ENCODE results near the gene FBXW7.

The FBXW7 gene

DNA sequence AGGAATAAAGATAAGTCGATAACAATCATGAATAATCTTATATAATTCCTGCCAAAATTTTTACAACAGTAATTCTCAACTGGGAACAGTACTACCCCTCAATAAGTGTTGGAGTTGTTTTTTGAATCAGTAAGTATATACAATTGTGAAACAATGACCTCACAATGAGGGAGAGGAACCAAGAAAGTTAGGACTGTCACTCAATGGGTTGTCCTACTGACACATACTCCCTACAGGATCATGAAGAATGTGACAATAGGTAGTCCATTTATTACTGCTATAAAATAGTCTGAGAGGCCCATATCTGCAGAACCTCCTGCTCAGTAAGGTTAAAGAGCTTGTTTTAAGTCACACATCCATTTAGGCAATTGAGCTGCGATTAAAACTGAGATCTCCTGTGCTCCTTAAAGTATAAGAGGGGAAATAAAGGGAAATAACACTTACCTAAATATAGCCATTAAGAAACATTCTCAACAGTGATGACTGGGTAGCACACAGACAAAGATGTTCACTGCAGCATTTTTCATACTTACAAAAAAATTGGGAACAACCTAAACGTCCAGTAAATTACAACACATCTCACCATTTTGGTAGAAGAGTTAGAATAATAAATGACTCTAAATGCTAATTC lies 26.2 kb downstream of the FBXW7 start:
- DNase-seq: no peak

DNA sequence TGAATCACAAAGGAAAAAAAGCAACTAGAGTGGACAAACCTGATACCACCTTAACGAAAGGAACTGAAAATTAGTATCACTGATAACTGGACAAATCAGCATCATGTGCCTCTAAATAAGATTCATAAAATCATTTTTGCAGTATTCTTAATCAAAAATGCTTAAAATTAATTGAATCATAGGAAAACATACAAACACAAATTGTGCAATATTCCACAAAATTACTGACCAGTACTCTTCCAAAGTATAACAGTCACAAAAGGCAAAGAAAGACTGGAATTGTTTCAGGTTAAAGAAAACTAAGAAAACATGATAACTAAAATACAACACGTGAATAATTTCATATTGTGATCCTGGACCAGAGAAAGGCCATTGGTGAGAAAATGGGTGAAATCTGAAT lies 27.1 kb downstream of the FBXW7 start:
- DNase-seq: no peak

DNA sequence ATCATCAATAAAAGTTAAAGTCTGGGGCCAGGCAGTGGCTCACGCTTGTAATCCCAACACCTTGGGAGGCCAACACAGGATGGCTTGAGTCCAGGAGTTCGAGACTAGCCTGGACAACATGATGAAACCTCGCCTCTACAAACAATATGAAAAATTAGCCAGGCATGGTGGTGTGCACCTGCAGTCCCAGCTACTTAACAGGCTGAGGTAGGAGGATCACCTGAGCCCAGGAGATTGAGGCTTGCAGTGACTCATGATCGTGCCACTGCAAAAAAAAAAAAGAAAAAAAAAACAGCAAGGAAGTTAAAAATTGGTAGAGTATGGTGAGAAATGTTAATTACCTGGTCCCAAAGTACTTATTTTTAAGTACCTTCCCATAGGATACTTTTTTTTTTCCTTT lies 27.5 kb downstream of the FBXW7 start:
- no peak for DNase-seq

DNA sequence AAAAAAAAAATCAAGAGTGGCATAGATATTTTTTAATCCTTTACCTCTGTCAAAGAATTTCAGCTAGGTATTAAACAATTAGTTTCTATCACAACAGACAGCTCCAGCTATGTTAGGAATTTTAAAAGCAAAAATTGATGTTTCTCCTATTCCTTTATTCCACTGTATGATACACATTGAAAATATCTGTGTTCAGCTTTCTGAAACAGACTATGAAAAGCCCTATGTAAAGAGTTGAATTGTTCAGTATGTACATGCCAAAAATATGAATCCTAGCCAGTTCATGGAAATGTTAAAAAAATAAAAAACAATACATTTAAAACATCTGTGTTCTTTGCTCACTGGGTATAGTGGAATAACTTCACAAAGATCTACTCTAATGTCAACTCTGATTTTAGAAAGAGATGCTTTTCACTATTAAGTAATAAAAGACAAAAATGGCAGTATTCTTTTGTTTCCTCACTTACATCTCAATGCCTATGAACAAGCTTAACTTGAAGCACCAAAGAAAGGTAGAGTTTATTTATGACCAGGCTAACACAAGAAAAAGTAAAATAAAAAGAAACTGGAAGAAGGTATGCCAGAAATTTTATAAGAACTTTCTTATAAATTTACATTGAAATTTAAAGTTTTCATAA lies 32.1 kb downstream of the FBXW7 start:
- DNase-seq: no peak

DNA sequence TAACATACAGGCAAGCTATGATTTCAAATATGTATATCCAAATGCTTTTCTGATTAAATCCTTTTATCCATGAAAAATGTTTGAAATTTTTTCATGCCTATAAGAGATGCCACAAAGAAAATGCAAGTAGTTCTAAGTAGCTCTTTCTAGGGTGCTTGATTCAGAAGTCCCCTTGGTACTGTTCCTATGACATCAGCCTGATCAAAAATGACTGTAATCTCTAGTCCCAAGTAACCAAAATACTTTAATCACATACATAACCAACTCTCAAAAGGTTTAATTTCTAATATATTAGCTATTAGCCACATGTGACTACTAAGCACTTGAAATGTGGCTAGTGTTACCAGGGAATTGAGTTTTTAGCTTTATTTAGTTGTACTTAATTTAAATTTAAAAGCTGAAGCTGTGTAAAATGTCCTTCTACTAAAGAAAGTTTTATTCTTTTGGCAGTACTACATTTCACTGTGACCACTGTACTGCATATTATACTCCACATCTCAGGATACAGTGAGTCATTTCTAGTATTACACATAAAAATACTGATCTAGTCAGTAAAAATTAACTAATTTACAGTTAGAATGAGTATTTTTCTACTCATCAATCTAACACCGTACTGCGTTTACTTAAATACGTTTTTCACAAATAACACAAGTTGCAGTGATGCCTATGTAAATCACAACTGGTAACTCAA lies 33.9 kb downstream of the FBXW7 start:
- DNase-seq: no peak

DNA sequence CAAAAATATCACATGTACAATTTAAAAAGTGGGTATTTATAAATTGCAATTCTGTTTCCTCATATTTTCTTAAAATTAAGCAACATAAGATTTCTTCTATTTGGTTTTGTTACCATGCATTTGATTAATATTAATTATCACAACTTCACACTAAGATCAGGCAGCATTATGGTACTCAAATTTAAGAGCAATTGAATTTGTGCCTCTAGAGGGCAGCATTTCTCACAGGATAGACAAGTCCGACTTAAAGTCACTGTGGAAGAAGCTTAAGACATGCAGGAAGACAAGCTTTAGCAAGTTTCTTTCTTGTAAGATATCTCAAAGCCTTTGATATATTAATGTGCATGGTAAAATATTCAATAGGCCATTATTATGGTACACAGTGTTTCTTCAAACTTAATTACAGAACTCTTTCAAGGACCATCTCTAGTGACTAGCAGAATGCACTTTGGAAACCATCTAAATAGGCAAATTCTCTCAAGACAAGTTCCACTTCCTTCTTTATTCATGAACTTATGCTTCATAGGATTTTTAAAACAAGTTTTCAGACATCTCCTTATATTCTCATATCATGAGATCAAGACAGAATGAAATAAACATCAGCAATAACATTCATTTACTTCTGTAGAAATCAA lies 35.0 kb downstream of the FBXW7 start:
- peak; percentile 64 for DNase-seq

DNA sequence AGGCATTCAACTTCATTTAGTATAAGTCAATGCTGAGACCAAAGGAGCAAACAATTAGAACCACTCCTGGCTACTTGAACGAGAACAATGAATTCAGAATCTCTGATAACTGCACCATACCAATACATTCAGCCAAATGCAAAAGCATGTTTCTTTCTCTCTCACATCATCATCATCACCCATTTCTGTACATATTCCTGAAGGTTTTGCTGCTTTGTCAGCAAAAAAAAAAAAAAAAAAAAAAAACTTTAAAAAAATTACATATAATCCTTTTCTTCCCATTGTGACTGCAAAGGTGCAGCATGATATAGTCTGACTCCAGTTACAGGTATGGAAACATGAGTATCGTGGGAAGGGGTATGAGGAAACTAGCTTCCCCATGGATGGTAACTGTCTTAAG lies 35.6 kb downstream of the FBXW7 start:
- DNase-seq: no peak

DNA sequence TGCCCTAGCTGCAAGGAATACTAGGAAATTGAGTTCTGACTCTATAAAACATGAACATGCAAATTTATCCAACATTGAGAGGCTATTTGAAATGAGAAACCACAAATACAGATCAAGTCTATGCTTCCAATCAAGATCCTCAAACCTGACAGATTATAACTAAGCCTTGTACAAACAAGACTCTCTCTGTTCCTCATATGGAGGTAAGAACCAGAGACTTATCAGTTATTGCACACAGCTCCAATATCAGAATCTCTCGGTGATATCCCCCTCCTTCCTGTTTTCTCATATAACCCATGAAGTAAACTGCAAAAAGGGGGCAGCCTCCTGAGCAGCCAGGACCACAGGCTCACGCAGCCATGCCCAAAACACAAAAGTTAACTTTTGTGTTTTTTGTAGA lies 36.5 kb downstream of the FBXW7 start:
- no peak for DNase-seq

DNA sequence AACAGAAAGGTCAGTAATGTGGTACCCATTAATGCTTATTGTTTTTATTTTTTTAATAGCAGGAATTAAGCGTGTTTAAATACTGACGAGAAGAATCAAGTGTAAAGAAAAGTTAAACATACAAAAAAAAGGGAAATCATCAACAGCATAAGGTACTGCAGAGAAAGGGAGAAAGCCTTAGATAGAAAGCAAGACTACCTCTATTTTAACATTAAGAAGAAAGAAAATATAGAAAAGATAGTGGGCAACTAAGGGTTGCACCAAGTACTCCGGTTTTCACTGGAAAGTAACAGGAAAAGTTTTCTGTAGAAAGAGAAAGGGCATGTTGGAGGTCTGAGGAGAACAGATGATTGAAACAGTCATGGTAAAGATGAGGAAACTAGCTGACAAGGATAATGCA lies 41.9 kb downstream of the FBXW7 start:
- no peak for DNase-seq

DNA sequence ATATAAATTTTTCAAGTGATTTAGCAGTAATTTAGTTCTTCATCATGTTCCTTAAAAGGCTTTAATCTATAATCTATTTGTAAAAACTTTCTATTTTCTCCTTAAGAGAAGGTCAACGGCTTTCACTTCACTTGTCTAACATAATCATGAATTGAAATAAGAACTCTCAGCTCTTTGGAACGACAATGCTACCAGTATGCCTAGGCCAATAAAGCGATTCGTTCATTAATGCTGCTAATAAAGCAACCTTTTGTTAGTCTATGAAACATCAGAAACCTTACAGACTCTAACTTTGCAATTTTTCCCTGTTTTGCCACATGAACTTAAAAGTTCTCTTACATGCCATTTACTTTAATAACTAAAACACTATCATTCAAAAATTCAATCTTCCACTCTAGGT lies 47.6 kb downstream of the FBXW7 start:
- DNase-seq: no peak

DNA sequence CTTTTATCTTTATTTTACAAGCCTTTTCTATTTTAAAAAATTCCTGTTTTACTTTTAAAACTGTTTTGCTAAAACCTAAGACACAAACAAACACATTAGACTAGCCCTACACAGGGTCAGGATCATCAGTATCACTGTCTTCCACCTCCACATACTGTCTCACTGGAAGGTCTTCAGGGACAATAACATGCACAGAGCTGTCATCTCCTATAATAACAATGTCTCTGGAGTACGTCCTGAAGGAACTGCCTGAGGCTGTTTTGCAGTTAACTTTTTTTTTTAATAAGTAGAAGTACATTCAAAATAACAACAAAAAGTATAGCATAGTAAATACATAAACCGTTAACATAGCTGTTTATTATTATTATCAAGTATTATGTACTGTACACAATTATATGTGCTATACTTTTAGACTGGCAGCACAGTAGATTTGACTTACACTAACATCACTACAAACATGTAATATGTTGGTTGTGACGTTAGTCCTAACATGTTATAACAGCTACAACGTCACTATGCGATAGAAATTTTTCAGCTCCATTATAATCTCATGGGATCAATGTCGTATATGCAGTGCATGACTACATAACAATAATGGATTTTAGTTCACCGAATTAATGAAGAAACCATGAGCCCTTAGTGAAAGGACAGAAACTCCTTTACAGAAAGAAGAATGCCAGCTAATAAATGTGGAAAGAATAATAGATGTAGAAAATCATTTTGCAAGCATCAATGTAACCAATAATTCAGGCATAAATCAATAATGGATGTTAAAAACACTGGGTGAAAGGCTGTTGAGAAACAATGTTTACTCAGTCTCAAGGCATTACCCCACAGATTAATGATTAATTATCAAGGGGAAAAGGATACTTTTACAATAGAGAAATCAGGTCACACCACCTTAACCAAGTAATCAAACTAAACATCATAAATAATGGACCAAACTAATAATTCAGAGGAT lies 49.2 kb downstream of the FBXW7 start:
- no peak for DNase-seq

DNA sequence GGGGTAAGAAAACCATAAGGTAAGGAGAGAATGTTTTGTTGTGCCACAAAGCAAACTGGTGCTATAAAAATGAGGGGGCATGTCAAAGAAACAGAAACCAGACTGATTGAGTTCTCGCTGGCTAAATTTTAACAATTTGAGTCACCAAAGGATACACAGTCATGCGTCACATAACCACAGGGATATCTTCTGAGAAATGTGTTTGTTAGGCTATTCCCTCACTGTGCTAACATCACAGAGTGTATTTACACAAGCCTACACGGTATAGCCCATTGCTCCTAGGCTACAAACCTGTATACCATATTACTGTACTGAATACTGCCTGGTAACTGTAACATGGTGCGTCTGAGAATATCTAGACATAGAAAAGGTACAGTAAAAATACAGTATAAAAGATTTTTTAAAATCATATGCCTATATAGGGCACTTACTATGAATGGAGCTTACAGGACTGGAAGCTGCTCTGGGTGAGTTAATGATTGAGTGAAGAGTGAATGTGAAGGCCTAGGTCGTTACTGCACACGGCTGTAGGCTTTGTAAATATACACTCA lies 50.1 kb downstream of the FBXW7 start:
- DNase-seq: no peak

DNA sequence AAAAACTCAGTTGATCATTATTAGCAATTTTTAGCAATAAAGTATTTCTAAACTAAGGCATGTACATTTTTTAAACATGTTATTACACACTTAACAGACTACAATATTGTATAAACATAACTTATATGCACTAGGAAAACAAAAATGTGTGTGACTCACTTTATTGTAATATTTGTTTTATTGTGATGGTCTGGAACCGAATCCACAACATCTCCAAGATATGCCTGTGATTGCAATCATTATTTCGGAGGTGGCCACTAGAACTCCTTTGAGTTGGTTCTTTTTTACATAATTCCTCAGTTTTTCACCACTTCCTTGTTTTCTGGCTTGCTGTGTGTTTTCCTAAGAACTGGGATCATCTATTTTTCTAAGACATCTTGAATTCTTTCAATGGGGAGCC lies 53.7 kb downstream of the FBXW7 start:
- no peak for DNase-seq

DNA sequence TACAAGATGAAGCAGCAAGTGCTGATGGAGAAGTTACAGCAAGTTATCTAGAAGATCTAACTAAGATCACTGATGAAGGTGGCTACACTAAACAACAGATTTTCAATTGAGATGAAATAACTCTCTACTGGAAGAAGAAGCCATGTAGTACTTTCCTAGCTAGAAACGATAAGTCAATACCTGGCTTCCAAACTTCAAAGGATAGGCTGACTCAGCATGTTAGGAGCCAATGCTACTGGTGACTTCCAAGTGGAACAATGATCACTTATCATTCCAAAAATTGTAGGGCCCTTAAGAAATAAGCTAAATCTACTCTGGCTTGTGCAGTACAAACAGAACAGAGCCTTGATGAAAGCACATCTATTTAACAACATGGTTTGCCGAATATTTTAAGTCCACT lies 55.0 kb downstream of the FBXW7 start:
- no peak for DNase-seq

DNA sequence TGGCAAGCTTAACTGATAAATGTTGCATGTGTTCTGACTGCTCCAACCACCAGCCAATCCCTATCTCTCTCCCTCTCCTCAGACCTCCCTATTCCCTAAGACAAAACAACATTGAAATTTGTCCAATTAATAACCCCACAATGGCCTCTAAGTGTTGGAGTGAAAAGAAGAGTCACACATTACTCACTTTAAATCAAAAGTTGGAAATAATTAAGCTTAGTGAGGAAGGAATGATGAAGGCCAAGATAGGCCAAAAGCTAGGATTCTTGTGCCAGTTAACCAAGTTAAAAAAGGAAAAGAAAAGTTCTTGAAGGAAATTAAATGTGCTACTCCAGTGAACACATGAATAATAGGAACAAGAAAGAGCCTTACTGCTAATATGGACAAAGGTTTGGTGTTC lies 55.6 kb downstream of the FBXW7 start:
- DNase-seq: no peak

DNA sequence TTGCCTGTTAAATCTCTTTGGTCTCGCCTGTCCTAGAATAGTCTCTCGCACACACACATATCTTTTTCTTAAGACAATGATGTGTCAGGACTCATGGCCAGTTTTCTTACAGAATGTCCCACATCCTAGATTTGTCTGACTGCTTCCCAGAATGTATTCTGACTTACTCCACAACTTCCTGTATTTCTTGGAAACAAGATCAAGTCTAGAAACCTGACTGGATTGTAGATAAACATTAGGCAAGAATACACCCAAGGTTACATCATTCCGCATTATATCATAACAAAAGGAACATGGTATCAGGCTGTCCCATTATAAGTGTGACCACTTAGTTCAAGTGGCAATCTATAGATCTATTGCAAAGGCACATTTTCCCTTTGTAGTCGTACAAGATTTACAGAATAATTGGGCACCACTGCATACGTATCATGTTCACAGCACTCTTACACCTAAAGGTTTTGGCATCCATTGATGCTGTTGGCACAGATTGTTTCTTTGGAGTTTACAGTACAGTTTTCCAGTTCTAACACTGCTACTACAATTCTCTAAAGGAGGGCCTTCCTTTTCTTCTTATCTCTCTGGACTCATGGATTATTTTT lies 56.4 kb downstream of the FBXW7 start:
- DNase-seq: no peak

DNA sequence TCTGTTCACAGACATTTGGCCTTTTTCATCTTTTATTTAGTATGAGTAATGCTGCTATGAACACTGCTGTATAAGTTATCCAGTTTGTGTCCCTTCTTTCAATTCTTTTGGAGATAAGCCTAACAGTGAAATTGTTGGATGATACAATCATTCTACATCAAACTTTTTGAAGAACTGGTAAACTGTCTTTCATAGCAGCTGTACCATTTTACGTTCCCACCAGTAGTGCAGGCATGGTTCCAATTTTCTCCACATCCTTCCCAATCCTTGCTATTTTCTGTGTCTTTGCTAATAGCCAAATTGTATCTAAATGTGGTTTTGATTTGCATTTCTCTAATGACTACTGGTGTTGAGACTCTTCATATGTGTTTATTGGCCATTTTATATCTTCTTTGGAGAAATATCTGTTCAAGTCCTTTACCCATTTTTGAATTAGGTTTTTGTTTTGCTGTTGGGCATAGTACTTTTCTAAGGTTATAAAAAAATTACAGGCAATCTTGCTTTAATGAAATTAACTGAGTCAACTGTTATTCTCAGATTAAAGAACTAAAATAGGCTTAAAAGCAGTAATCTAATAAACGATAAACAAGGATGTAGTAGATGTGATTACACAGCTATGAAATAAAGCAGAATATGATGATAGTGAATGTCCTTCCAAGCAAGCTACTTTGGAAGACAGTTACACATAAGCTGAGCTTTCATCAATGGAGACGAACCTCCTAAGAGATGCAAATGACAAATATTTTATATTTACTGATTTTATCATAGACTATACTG lies 57.2 kb downstream of the FBXW7 start:
- no peak for DNase-seq

DNA sequence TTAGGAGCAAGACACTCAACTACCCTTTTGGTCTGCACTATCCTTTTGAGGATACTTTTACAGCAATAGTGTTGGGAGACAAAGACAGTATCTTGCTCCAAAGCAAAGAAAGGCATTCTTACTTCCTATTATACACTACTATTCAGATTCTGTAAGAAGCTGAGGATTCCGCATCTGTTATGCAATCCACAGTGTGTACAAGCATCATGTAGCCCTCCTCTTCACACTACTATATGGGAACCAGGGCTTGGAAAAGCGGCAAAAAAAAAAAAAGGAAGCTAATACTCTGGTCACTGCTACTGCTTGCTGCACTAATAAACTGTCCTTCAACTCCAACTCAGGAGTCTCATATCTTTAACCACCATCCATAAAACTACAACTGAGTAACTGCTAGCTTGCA lies 59.1 kb downstream of the FBXW7 start:
- no peak for DNase-seq

DNA sequence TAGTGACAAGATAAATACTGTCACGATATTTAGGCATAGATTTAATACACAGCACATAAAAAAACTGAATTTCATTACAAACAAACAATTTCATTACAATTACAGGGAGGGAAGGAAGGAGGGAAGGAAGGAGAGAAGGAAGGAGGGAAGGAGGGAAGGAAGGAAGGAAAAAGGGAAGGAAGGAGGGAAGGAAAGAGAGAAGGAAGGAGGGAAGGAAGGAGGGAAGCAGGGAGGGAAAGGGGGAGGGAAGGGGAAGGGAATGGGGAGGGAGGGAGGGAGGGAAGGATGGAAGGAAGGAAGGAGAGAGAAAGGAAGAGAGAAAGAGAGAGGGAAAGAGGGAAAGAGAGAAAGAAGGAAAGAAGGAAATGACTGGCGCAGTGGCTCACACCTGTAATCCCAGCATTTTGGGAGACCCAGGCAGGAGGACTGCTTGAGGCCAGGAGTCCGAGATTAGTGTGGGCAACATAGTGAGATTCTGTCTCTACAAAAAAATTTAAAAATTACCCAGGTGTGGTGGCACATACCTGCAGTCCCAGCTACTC lies 64.6 kb downstream of the FBXW7 start:
- no peak for DNase-seq

DNA sequence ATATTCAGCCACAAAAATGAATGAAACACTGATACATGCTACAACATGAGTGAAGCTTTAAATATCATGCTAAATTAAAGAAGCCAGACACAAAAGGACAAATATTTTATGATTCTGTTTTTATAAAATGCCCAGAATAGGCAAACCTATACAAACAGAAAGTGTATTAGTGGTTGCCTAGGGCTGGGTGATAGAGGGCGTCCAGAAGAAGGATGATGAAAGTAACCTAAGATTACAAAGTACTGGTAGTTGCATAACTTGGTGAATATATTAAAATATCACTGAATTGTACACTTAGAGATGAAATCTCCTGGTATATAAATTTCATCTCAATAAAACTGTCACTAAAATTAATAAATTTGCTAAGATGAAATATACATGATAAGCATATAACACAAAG lies 67.5 kb downstream of the FBXW7 start:
- DNase-seq: no peak

DNA sequence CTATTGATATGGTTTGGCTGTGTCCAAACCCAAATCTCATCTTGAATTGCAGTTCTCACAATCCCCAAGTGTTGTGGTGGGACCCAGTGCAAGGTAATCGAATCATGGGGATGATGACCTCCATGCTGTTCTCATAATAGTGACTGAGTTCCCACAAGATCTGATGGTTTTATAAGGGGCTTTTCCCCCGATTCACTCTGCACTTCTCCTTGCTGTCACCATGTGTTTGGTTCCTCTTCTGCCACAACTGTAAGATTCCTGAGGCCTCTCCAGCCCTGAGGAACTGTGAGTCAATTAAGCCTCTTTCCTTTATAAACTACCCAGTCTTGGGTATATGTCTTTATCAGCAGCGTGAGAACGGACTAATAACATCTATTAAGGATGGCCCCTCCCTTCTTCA lies 68.8 kb downstream of the FBXW7 start:
- DNase-seq: no peak

Data from NCI-H146 (cell line).